Nucleus accumbens (tissue), 56 donors: ENCODE results near the gene IFNA1.
"Not testable (repeated sequence)": the region's sequence is repeated elsewhere in the genome, so short reads cannot be mapped to it uniquely, and the experiment has no call there.

ENCODE experiments used
- DNase-seq, 56 donors: peaks; one replicate each; lab custom pipeline; 2025; lab: John Stamatoyannopoulos, UW

IFNA1 gene

DNA sequence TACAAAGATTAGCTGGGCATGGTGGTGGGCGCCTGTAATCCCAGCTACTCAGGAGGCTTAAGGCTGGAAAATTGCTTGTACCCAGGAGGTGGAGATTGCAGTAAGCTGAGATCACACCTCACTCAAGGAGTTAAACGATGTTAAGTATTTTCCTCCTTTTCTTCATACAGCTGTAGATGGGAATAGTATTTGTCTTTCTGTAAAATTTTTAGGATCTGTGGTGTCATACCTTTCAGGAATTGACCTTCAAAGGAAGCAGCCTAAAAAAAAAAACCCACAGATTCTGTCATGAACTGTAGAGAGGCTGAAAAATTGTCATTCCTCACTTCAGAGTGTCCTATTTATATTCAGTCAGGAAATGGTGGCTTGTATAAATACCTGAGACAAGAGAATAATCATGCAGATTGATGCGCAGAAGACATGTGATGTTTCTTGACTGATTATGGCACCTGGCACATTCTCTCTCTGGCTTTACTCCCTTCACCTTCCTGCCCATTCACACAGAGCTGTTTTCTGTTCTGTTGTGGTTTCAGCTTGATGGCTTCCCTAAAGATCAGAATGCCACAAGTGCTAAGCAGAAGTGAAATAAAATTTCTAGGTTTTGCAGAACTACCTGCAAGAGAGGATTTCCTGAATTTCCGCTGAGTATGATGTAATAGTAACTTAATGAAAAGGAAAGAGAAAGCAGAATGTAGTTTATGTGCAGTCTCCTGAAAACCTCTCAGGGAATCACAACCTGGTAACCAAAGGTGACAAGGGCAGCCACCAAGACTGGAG, 3.8 kb downstream of the IFNA1 start:
- DNase-seq: no peak

DNA sequence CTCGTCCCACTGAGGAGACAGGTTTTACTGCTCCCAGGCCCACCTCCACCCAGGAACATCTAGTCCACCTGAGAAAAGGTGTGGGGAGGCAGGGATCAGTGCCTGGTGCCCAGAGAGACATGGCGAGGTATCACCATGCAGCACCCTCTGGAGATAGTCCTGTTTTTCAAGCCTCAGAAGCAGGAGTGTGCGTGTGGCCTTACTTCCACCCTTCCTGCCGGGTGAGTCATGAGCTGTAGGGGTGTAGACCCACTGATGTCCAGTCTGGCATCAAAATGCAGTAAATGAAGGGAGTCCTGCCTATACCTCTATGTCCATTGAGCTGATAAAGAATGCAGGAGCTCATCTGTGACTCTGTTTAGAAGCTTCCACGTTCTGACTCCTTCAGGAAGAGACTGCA, 9.1 kb downstream of the IFNA1 start:
- DNase-seq: not testable (repeated sequence)

DNA sequence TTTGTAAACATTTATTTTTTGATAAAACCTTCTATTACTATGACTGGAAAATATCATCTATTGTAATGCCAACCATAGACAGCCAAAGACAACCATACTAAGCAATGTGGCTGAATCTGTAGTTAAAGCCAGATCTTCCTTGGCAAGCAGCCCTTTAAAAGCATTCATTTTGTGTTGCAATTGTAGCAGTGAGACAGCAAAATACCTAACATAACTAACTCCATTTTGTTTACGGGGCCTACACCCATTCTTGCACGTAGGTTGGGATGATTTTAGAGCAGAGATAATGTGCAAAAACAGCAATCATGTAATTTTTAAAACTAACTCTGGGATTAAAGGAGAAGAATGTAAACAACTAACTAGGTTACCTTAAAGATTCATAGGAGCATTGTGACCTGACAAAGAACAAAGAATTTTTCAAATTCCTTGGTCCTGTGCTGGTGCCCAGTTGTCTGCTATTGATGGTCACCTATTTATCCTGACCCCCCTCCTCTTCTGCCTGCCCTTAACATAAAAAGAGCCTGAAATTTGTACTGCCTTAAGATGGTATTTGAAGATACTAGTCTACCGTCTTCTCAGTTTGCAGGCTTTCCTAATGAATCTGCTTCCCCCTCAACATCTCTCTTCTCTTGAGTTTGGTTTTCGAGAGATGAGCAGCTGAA, 10.6 kb downstream of the IFNA1 start:
- DNase-seq: no peak

DNA sequence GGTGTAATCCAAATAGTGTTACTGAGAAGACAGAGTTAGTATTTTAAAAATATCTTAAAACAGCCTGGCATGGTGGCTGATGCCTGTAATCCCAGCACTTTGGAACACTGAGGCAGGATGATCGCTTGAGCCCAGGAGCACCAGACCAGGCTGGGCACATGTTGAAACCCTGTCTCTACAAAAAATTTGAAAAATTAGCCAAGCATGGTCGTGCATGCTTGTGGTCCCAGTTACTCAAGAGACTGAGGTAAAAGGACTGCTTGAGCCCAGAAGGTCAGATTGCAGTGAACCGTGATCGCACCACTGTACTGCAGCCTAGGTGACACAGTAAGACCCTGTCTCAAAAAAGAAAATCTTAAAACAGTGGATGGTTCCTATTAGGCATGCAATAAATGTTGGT, 12.4 kb downstream of the IFNA1 start:
- DNase-seq: no peak

DNA sequence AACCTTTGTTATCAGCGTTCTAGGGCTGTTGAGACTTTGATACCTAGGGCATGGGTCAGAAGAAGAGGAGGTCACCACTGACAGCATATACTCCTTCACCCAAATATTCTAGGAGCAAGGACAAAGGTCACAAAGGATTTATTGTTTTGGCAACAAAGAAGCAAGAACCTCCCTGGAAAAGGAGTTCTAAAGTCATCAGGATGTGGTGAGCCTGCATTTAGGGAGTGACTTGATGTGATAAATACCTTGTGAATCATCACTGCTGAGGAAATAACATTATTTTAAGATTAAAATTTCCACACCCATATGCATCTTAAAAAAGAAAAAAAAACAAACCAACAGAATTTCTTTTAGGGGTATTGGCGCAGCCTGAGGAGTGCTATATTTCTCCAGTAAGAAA, 13.9 kb downstream of the IFNA1 start:
- DNase-seq: no peak

DNA sequence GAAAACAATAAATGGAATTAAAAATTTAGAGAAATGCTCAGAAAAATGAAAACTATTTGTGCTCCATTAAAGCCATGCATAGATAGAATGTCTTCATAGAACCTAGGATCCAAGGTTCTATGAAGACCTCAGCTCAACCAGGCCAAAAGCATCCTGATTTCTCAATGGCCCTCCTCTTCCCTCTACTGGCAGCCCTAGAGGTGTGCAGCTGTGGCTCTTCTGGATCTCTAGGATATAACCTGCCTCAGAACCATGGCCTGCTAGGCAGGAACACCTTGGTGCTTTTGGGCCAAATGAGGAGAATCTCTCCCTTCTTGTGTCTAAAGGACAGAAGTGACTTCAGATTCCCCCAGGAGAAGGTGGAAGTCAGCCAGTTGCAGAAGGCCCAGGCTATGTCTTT, 15.1 kb downstream of the IFNA1 start:
- peak in 9 of 56 donors; percentile 1 to 16 (median 4) for DNase-seq

DNA sequence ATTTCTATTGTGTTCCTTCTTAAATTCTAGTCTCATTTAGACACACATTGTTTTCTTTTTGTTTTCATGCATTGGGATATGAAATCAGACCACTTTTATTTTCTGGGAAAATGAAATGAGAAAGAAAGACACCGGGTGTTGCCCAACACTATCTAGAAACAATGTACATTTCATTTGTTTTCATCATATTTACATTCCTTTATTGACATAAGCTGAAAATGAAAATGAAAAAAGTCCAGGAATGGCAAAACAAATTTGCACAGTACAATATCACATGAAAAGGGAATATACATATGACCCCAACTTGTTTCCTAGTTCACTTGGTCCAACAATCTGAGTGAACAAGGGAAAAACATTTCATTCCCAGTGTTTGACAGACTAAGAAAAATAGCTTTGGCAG, 21.1 kb downstream of the IFNA1 start:
- DNase-seq: no peak

DNA sequence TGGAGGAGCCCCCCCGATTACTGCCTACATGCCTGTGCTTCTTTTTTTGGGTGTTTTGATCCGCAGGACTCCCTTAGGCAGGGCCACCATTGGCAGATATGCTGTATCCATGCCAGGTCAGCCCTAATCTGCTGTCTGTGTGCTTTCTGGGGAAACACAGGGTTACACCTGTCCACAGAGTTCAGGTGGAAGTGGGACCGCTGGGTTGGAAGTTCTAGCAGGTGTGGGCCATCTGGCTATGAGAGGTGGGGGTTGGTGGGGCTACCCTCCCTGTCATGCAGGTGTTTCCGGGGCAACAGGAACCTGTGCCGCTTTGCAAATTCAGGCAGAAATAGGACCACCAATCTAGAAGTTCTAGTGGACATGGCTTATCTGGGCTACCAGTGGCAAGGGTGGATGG, 24.9 kb downstream of the IFNA1 start:
- no peak for DNase-seq

DNA sequence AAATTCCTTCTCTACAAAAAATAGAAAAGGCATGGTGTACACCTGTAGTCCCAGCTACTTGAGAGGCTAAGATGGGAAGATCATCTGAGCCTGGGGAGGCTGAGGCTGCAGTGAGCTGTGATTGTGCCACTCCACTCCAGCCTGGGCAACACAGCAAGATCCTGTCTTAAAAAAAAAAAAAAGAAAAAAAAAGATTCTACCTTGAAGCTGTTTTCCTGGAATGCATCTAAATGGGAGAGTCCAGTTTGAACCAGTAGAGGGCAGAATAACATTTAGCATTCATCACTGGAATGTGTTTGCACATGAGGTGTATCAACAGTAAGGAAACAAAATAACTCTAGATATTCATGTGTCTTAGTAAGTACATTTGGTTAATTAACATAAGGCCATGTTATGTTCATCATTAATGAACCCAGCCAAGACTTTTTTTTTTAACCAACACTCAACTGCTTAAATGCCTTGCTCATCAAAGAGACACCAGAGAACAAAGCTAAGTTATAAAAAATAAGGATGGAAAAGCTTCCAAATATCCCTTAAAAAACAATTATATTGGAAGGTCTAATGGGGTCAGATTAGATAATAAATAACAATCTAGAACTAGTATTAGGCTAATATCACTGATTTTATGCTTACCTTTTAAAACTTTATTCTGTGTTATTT, 25.8 kb downstream of the IFNA1 start:
- no peak for DNase-seq

DNA sequence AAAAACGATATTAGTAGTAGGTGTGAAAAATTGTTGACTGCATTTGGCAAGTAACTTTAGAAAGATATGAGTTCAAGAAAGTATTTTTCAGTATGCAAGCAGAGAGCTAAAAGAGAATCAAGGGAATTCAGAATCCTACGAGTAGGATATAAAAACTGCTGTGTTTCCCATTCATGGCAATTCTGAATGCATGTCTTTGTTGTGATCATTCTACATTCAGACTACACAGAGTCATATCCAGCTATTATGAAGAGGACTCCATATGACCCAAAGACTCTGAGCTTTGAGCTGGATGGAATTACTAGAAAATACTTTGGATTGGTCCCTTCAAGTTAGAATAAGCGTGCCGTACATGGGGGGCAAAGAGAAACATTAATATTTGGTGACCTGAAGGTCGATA, 29.9 kb downstream of the IFNA1 start:
- DNase-seq: no peak

DNA sequence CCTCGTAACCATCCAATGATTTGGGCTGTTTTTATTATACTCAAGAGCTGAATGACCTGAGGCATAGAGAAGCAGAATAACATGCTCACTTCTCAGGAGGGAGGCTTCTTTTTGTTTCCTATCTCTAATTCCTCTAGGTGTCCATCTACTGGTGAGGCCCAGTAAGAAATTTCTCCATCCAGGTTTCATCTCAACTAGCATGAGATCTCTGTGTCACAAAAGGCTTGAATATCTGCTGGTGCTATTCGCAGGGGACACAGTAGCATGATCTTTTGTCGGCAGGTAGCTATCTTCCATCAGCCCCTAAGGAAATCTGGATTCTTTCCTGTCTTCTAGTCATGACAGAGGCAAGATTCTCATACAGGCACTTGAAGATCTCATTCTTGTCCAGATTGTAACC, 33.0 kb downstream of the IFNA1 start:
- no peak for DNase-seq

DNA sequence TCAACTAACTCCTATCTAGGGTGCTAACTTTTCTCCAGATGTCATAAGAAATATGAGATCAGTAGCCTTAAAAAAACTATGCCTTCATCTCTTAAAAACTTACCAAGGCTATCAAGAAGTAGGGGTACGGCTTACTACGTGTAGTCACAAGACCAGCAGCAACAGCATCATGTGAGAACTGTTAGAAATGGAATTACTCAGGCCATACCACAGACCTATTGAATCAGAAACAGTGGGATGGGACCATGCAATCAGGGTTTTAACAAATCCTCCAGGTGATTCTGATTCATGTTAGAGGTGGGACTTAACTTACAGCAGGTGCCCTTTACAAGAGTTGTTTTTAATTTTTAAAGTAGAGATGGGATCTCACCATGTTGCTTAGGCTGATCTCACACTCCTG, 37.2 kb downstream of the IFNA1 start:
- no peak for DNase-seq

DNA sequence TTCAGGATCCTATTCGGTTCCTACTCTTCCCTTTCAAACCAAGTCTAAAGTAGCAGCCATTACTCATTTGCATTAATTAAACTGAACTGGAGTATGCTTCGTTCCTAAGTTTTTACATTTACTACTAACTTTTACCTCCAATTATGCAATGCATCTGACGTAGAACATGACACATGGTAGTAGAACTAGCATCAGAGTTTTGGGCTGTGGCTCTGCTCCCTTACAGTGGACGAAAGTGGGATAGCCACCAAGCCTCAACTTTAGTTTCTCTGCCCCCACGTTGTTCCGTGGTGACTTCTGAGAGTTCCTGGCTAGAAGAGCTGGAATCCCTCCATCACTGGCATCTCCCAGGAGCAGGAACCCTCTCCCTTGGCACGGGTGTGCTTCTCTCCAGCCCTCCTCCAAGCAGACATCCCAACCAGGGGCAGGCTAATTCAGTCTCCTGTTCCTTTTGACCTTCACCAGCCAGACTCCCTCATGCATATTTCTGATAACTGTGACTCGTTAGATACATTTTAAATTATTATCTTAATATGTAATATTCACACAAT, 39.0 kb downstream of the IFNA1 start:
- no peak for DNase-seq

DNA sequence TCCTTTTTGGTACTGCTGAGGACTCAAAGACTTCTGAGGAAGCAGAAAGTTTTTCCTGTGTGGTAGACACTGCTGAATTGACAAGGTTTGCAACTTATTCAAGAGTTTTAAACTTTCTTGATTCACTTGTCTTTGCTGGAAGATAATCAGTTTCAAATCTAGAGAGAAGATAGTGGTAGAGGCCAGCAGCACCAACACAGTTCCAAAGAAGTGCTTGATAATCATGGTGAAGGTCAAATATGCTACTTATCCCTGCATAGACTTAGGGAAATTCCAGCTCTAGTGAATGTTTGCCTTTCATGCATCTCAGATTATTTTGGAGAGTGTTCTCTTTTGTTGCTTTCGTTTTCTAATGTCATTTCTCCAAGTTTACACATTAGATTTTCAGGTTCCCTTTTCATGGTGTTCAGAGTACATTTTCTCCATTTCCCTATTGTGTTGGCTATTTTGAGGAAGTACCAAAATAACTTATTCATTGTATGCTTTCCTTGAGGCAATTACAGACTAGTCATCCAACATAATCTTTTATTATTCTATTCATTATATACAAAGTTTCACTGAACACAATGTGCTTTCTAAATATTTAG, 41.3 kb downstream of the IFNA1 start:
- DNase-seq: no peak

DNA sequence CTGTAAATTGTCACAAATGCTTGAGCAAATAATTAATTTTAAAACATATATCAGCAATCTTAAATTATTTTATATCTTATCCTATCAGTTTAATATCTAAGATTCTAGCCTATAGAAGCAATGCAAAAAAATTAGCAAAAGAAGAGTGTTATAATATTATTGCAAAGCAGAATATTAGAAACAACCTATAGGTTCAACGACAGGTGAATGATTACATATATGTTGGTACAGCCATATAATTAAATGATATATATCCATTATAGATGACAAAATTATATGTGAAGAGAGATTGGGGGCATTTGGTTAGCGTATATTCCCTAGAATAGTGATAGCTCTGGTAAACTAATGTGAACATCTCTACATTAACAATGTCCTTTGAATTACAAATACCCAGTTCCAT, 42.0 kb downstream of the IFNA1 start, which contains the start of gene IFNE:
Gene IFNE (minus strand): TSS at position 101 of the 400 bp plus-strand sequence. CDS start 619 bp downstream, outside the sequence.
- no peak for DNase-seq
